H1 (cell line): ENCODE results near the gene IER3IP1. TPM values are rescaled to one million over a fixed set of nuclear protein-coding genes. Genes with fewer than 3 reads are reported as not detected.

ENCODE experiments used
- polyA plus RNA-seq, 7 experiments: library from polyadenylated mRNA; depleted of rRNA in 3 of 7; stranded (reverse) in 5 of 7; unstranded in 2 of 7; fragments of >200 nt in 5 of 7; fragments of 200-250 nt in 2 of 7; gene quantifications; 1 replicate in 5 of 7; 2 replicates in 1 of 7; 4 replicates in 1 of 7; pipeline versions ENCODE4 v1.2.1 to v1.2.3, GENCODE V29; 2011 to 2013; ENCODE audit warnings: missing spikeins in 2 of 7, mixed read lengths in 2 of 7
- small RNA-seq: library from polyadenylated mRNA; stranded (forward); fragments of <200 nt; extraction: miRNeasy Mini kit (QIAGEN cat#:217004); gene quantifications from one replicate; pipeline ENCODE3, GENCODE V24; 2013; ENCODE audit not compliant: insufficient read depth
- total RNA-seq: library from RNA; stranded (reverse); fragmentation: NEBNext Ultra II Directional; extraction: Animal tissue kit (Norgen Biotek cat#: 25700); gene quantifications from 2 replicates; pipeline ENCODE4 v1.2.1, GENCODE V29; 2021

Gene IER3IP1
- total and polyA plus RNA-seq, 2 of the 8 experiments (the other 6 are each of a cell fraction or from before 2014, with no cell fraction given): 6.0 to 8.5 TPM

Small RNA genes within 50 kb of the gene (small RNA-seq; reads per million reads assigned to genes)
- gene AC012254.4: not detected

Other genes with a start within 250 kb of the IER3IP1 start
- not detected in 2 replicates for gene ELOA2, start 140.7 kb downstream of the IER3IP1 start, total RNA-seq
- gene ELOA2, start 140.7 kb downstream of the IER3IP1 start, polyA plus RNA-seq (2011; rRNA removed): not detected in 2 replicates
- gene HDHD2, start 25.9 kb downstream of the IER3IP1 start, total RNA-seq: 42.7 and 44.8 TPM in 2 replicates
- gene HDHD2, start 25.9 kb downstream of the IER3IP1 start, polyA plus RNA-seq (2011; rRNA removed): 11.1 and 16.7 TPM in 2 replicates
- gene SKOR2, start 75.3 kb upstream of the IER3IP1 start, total RNA-seq: 0.11 and 0.21 TPM in 2 replicates
- 0.05 TPM in 2 replicates for gene SKOR2, start 75.3 kb upstream of the IER3IP1 start, polyA plus RNA-seq (2011; rRNA removed)